SW480 (cell line): Measurements from ENCODE around the gene UGT2B17.
"Not testable (repeated sequence)": the region's sequence is repeated elsewhere in the genome, so short reads cannot be mapped to it uniquely, and the experiment has no call there.

Source experiments
- DNase-seq: peaks from one replicate; pipeline ENCODE4 v3.0.0-alpha.2; 2016; ENCODE audit warnings: low spot score

Gene UGT2B17

GRCh38 chr4:68569036-68569435, 7.1 kb downstream of the UGT2B17 start:
- DNase-seq: not testable (repeated sequence)

- DNase-seq: not testable (repeated sequence)
These were observed 7.6 kb downstream of the UGT2B17 start for GRCh38 chr4:68568535-68568934.

DNA sequence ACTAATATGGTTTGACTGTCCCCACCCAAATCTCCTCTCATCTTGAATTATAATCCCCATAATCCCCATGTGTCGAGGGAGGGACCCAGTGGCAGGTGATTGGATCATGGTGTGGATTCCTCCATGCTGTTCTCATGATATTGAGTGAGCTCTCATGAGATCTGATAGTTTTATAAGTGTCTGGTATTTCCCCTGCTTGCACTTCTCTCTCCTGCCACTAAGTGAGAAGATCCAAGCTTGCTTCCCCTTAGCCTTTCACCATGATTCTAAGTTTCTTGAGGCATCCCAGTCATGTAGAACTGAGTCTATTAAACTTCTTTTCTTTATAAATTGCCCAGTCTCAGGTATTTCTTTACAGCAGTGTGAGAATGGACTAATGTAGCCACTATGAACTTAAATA, 9.8 kb downstream of the UGT2B17 start:
- not testable (repeated sequence) for DNase-seq

- not testable (repeated sequence) for DNase-seq
These were observed 11.0 kb downstream of the UGT2B17 start for GRCh38 chr4:68565082-68565481.

DNA sequence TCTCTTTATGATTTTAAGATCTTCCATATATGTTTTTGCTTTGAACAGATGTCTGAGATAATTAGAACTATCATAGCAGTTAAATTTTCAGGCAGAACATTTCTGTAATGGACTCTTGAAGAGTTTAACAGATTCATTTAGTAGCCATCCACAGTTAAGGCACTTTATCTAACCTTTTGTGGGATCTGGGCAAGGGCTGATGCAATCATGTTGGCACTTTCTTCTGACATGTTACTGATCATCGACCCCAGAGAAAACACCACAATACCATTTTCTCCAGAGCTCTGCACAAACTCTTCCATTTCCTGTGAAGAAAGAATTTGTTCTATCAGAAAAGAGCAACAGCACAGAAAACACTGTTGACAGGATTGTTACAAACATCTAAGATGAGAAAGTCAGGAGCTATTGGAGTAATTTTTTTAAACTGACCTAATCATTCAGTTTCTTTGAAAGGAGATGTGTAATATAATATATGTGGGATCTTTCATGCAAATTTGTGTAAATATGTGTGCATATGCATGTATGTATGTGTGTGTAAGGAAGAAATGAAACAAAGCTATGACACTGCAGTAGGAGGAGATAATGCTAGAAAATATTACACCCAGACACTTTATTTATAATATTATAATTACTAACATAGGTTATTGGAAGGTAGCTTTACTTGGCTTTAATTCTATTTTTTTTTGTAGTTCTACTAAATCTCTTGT, 15.6 kb downstream of the UGT2B17 start:
- not testable (repeated sequence) for DNase-seq

- not testable (repeated sequence) for DNase-seq
These were observed 22.3 kb downstream of the UGT2B17 start for GRCh38 chr4:68553830-68554229.

- DNase-seq: peak; percentile 5
These were observed 23.0 kb downstream of the UGT2B17 start for GRCh38 chr4:68552818-68553811.

GRCh38 chr4:68542742-68543141, 33.4 kb downstream of the UGT2B17 start:
- DNase-seq: not testable (repeated sequence)

- no peak for DNase-seq
These were observed 39.7 kb downstream of the UGT2B17 start for GRCh38 chr4:68536375-68536774.

DNA sequence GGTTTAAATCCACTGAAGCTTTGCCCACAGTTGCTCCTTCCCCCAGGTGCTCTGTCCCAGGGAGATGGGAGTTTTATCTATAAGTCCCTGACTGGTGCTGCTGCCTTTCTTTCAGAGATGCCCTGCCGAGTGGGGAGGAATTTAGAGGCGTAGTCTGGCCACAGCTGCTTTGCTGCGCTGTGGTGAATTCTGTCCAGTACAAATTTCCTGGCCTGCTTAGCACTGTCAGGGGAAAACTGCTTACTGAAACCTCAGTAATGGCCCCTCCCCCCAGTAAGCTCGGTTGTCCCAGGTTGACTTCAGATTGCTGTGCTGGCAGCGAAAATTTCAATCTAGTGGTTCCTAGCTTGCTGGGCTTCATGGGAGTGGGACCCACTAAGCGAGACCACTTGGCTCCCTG, 40.1 kb downstream of the UGT2B17 start:
- DNase-seq: no peak

- not testable (repeated sequence) for DNase-seq
These were observed 53.9 kb downstream of the UGT2B17 start for GRCh38 chr4:68522232-68522631.

- DNase-seq: no peak
These were observed 55.1 kb downstream of the UGT2B17 start for GRCh38 chr4:68520985-68521384.

- DNase-seq: no peak
These were observed 57.2 kb downstream of the UGT2B17 start for GRCh38 chr4:68518889-68519288.

- not testable (repeated sequence) for DNase-seq
These were observed 70.7 kb downstream of the UGT2B17 start for GRCh38 chr4:68505452-68505851.

- DNase-seq: not testable (repeated sequence)
These were observed 71.3 kb downstream of the UGT2B17 start for GRCh38 chr4:68504836-68505235.

GRCh38 chr4:68503462-68503861, 72.7 kb downstream of the UGT2B17 start:
- DNase-seq: not testable (repeated sequence)

DNA sequence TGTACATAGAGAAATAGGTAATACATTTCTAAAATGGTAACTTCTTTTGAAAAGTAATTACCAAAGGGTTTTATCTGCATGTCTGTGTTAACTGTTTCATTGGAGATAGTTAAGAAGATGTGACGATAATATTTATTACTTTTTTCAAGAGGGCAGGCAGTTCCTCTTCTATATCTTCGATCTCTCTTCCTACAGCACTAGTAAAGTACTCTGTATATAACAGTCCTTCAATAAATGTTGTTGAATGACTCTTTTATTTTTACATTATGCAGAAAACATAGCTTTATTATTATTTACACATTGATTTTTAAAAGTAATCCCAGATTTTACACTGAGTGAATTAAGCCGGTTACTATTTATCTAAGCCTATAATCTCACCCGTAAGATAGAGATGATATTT, 77.1 kb downstream of the UGT2B17 start:
- no peak for DNase-seq

- peak; percentile 54 for DNase-seq
These were observed 77.6 kb downstream of the UGT2B17 start for GRCh38 chr4:68498413-68499007.

GRCh38 chr4:68494688-68495087, 81.4 kb downstream of the UGT2B17 start:
- DNase-seq: no peak

DNA sequence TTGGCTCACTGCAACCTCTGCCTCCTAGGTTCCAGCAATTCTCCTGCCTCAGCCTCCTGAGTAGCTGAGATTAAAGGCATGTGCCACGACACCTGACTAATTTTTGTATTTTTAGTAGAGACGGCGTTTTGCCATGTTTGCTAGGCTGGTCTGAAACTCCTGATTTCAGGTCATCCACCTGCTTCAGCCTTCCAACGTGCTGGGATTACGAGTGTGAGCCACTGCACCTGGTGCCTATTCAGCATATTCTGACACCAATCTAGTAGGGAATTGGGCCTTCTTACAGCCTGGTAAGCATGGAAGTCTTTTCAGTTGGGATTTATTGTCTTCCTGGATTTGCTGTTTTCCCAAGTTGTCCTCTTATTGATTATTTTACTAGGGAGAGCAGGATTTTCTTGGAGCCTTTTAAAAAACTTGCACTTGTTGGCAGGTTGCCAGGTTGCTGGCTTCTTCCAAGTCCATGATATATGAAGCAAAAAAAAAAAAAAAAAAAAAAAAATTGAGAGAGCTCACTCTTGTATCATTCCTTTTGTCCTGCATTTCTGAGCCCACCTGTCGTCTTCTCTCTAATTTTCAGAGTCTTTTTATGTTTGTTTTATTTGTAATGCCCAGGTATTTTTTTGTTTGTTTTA, 85.2 kb downstream of the UGT2B17 start:
- DNase-seq: no peak

DNA sequence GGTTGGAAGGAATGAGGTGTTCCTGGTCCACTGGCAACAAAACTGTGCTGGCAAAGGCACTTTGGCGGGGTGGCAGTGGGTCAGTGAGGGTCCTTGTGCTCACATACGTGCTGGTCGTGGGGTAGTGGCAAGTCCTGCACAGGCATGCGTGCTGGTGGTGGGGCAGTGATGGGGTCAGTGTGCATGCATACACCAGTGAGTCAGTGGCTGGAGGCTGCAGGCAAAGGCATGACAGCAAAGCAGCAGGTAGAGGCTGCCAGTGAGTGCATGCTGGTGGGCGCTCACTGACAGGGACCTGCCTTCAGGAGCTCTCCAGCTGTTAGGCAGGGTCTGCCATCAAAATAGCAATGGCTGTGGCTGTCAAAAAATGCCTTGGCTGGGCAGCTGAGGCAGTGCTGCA, 86.8 kb downstream of the UGT2B17 start:
- no peak for DNase-seq
